ENCODE measurements around the gene LINGO1.

The LINGO1 gene

DNA sequence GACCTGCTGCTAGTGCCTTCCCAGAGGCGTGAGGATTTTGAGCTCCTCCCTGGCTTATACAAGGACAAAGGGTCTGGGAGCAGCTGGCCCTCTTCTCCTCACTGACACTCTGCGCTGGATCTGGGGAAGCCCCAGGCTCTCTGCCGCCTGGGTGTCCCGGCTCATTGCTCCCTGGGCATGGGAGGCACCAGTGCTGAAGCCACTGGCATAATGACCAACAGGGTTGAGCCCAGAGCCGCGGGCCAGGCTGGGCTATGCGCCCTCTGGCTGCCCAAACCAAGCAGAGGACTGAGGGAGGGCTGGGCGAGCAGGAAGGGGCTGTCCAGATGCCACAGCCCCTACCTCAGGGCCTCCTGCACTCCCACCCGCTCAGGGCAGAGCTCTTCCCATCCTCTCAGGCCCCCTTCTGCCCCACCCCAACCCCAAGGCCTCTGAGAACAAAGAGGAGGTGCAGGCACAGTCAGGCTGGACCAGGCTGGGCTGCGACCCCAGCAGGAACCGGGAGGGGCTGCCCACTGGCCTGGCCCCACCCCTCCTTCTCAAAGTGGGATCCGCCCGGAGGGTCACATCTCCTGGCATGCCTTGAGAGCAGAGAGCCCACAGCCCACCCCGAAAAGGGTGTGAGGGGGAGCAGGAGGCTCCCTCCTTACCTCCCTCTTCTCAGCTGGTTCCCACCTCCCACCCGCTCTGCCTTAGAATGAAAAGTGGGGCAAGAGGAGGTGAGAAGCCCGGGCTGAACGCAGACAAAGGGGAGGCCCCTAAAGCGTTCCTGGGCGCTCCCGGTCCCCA is 1.6 kb downstream of the LINGO1 start:
- DNase-seq = no peak

DNA sequence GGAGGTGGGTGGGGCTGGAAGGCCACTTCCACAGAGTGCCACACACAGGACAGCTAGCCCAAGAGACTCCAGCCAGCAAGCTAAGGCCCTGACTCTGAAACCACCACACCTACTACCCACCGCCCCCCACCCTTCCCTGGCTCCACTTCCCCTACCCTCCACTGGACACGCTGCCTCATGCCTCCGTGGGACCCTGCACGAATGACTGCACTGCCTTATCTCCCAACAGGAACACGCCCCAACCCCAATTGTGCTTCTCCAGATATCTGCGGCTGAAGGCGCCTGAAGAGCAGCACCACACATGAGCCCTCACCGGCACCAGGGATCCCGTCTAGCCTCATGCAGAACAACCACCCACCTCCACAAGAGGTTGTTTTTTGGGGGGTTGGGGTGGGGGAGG is 2.7 kb downstream of the LINGO1 start:
- DNase-seq = no peak

GRCh38 chr15:77629070-77630030 is 3.4 kb downstream of the LINGO1 start:
- DNase-seq = no peak

- no peak for DNase-seq
Measured at GRCh38 chr15:77628010-77628409, 4.7 kb downstream of the LINGO1 start.

DNA sequence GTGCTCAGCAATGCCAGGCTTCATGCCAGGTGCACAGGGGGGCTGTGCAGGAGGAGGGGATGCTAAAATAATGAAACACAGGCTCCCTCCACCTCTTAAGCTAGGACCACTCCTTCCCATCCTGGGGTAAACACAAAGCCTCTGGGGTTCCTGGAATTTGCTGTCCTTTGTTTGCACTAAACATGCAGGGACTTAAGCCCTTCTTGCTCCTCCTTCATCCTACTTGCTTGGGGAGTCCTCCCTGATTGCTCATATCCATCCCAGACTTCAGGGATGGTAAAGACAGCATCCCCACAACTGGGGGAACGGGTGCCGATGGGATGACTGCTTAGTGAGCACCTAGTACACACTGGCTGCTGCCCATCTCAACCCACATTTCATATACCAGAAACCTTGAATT is 5.1 kb downstream of the LINGO1 start:
- DNase-seq = no peak

DNA sequence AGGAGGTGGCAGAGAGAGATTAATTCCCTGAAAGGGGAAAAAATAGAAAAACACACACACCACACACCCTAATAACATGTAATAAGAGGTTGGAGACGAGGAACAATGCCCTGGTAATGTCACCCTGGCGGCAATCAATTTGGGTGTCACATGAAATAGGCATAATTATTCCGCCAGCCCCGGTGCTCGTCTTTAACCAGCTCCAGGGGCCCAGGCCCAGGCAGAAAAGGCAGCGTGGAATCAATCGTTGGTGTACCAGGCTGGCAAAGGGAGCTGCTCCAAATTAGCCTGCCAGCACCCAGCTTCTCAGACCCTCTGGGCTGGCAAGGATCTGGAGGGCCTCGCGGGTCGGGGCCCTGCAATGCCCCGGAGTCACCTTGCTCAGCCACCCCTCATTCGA is 5.6 kb downstream of the LINGO1 start:
- no peak for DNase-seq

- no peak for DNase-seq
Measured at GRCh38 chr15:77626002-77626401, 6.7 kb downstream of the LINGO1 start.

DNA sequence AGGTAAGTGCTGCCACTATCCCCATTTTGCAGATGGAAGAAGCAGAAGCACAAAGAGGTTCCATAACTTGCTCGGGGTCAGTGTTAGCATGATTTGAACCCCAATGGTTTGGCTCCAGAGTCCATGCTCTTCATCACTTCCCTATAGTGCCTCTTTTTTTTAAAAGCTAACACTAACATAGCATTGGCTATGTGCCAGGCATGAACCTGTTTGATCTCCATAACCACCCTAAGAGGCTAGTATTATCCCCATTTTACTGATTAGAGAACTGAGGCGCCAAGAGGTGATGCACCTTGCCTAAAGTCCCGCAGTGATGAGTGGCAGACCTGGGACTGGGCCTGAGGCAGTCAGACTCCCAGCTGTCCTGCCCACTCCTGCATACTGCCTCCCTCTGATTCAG is 7.3 kb downstream of the LINGO1 start:
- no peak for DNase-seq

GRCh38 chr15:77624868-77625267 is 7.8 kb downstream of the LINGO1 start:
- DNase-seq = no peak

DNA sequence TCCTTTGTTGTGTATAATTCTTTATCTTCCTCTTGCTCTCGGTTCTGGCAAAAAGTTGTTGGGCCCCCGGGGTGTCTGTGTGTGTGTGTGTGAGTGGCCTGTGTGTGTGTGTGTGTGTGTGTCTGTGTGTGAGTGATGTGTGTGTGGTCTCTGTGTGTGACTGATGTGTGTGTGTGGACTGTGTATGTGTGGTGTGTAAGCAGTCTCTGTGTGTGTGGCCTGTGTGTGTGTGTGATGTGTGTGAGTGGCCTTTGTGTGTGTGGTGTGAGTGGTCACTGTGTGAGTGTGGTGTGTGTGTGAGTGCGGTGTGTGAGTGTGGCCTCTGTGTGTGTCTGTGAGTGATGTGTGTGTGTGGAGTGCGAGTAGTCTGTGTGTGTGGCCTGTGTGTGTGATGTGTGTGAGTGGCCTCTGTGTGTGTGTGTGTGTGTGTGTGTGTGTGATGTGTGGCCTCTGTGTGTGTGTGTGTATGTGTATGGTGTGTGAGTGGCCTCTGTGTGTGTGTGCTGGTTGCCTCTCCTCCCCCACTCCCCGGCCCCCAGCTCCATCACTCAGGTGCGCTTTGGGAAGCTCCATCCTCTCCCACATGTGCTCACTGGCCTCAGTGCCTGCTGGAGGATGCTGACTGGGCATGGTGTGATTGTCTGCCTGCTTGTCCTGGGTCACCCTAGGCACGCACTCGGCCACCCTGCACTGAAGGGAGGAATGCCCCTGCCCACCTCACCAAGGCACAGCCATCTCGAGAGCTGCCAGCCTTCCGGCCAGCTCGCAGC is 8.8 kb downstream of the LINGO1 start:
- DNase-seq = no peak

GRCh38 chr15:77622934-77623754 is 9.6 kb downstream of the LINGO1 start:
- DNase-seq = no peak

GRCh38 chr15:77622209-77622933 is 10.3 kb downstream of the LINGO1 start:
- no peak for DNase-seq

- DNase-seq = no peak
Measured at GRCh38 chr15:77621847-77622208, 10.9 kb downstream of the LINGO1 start.

DNA sequence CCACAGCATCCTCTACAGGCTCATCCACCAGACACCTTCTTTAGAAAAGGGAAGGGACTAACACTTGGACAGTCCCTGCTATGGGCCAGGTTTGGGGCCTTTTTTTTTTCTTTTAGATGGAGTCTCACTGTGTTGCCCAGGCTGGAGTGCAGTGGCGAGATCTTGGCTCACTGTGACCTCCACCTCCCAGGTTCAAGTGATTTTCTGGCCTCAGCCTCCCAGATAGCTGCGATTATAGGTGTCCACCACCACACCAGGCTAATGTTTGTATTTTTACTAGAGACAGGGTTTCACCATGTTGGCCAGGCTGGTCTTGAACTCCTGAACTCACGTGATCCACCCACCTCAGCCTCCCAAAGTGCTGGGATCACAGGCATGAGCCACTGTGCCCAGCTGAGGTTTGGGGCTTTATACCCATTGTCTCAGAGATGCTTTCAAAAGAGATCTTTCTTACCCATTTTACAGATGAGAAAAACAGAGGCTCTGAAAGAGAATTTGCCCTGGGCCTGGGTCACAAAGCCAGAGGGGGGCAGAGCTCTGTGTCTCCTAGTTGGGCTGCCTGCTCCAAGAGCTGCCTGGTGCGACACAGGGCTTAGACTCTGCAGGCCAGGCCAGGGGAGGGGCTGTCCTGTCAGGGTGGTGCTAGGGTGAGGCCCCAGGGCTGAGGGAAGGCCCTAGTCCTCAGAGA is 11.6 kb downstream of the LINGO1 start:
- no peak for DNase-seq

DNA sequence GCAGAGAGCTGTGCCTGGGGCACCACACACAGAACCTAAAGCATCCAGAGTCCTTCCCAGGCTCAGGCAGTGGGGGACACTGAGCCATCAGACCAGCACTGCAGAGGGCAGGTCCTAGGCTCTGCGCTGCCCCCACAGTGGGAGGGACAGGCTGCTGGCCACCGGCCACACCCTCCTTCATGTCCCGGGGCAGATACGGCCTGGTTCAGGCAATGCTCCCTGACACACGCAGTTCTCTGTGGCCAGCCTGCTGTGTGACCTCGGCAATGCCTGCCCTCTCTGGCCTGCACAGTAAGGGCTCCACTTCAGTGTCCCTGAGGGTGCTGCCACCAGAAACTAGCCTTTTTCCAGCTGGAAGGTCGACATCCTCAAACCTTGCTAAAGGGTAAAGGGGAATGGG is 12.4 kb downstream of the LINGO1 start:
- no peak for DNase-seq

GRCh38 chr15:77619883-77620282 is 12.8 kb downstream of the LINGO1 start:
- no peak for DNase-seq

GRCh38 chr15:77617476-77618230 is 15.1 kb downstream of the LINGO1 start:
- no peak for DNase-seq

DNA sequence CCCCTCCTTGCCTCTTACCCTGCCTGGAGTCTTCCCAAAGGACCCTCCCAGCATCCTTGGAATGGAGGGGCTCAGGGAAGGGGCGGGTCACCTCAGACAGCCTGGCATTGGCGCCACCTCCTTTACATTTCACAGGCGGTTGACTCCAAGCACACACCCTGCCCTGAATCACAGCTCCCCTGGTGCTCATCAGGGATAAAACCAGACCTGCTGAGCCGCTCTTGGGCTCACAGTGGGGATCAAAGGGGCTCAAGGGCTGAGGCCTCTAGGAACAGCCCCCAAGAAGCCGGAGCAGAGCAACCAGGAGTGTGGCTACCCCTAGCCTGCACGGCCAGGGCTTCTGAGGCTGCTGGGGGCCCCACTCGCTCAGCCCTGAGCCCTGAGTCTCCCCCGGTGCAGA is 16.6 kb downstream of the LINGO1 start:
- no peak for DNase-seq

- no peak for DNase-seq
Measured at GRCh38 chr15:77615472-77615871, 17.2 kb downstream of the LINGO1 start.

- DNase-seq = no peak
Measured at GRCh38 chr15:77614251-77614806, 18.4 kb downstream of the LINGO1 start.

Measured in activated CD4-positive, CD25-positive, alpha-beta regulatory T cell (primary cell).